CD4-positive, alpha-beta memory T cell (primary cell): Measurements from ENCODE around the gene RET. TPM values are rescaled to one million over a fixed set of nuclear protein-coding genes. Genes with fewer than 3 reads are reported as not detected.

Experiments
- CTCF ChIA-PET: fragments of 350-600 bp; sonication (Branson Sonifier 250); formaldehyde crosslinking; loops from one replicate; lab custom pipeline; 2021; ENCODE audit warnings: inconsistent platforms; ENCODE audit not compliant: partially characterized antibody; lab: Charles Lee
- POLR2A ChIA-PET: fragments of 350-600 bp; sonication (Branson Sonifier 250); formaldehyde crosslinking; loops from one replicate; lab custom pipeline; 2021; ENCODE audit not compliant: partially characterized antibody; lab: Charles Lee
- DNase-seq, 5 donors: peaks; one replicate each; pipeline versions ENCODE4 v3.0.0 to v3.0.0-alpha.2; 2020 to 2022; ENCODE audit warnings: mixed read lengths in 1 of 5
- H3K27ac ChIP-seq: one replicate; pipeline ENCODE4 v1.7.0; 2013; ENCODE audit warnings: low read depth, low read length
- H3K27me3 ChIP-seq: 2 replicates; pipeline ENCODE4 v1.7.0; 2013; ENCODE audit warnings: mild to moderate bottlenecking, low read length, moderate library complexity; ENCODE audit not compliant: insufficient read depth
- H3K36me3 ChIP-seq: 2 replicates; pipeline ENCODE4 v1.7.0; 2013; ENCODE audit warnings: mild to moderate bottlenecking, low read length, moderate library complexity; ENCODE audit not compliant: insufficient read depth
- H3K4me1 ChIP-seq: 2 replicates; pipeline ENCODE4 v1.7.0; 2013; ENCODE audit warnings: mild to moderate bottlenecking, low read length, moderate library complexity; ENCODE audit not compliant: insufficient read depth
- H3K4me3 ChIP-seq, 2 donors: one replicate each; pipeline ENCODE4 v1.7.0; 2013; ENCODE audit warnings: low read length in 2 of 2, mild to moderate bottlenecking in 1 of 2
- H3K9me3 ChIP-seq, 2 donors: one replicate each; pipeline ENCODE4 v1.7.0; 2013; ENCODE audit warnings: low read length in 2 of 2, control low read depth in 1 of 2; ENCODE audit not compliant: control insufficient read depth in 1 of 2
- H3K27ac Mint-ChIP-seq, 7 donors: one replicate each; pipeline ENCODE4 v1.8.0; 2020 to 2021; ENCODE audit warnings: mixed read lengths in 7 of 7, mild to moderate bottlenecking in 6 of 7, inconsistent platforms in 3 of 7, moderate library complexity in 3 of 7
- H3K27me3 Mint-ChIP-seq, 2 donors: one replicate each; pipeline ENCODE4 v1.8.0; 2020 to 2021; ENCODE audit warnings: mixed read lengths in 2 of 2
- H3K36me3 Mint-ChIP-seq, 2 donors: one replicate each; pipeline ENCODE4 v1.8.0; 2020 to 2021; ENCODE audit warnings: mixed read lengths in 2 of 2, inconsistent platforms in 1 of 2, mild to moderate bottlenecking in 1 of 2
- H3K4me1 Mint-ChIP-seq, 4 donors: one replicate each; pipeline ENCODE4 v1.8.0; 2020 to 2021; ENCODE audit warnings: mixed read lengths in 4 of 4, mild to moderate bottlenecking in 1 of 4
- H3K4me3 Mint-ChIP-seq, 8 donors: one replicate each; pipeline ENCODE4 v1.8.0; 2020 to 2021; ENCODE audit warnings: mixed read lengths in 8 of 8, mild to moderate bottlenecking in 7 of 8, moderate library complexity in 6 of 8, inconsistent platforms in 3 of 8
- H3K9me3 Mint-ChIP-seq, 8 donors: one replicate each; pipeline ENCODE4 v1.8.0; 2020 to 2021; ENCODE audit warnings: mixed read lengths in 8 of 8, mild to moderate bottlenecking in 5 of 8, inconsistent platforms in 3 of 8, moderate library complexity in 1 of 8
- intact Hi-C: fragments of 100-400 bp; cut with micrococcal nuclease; formaldehyde crosslinking; loops from one replicate; pipeline ENCODE4 v1.15.1; 2023
- polyA plus RNA-seq, 2 donors: library from polyadenylated mRNA; unstranded; fragments of 300-500 nt; fragmentation: Illumina TruSeq; gene quantifications; one replicate each; pipeline ENCODE4 v1.2.3, GENCODE V29; 2021
- total RNA-seq, 2 experiments: library from RNA; stranded (reverse); gene quantifications; one replicate each; pipeline ENCODE4 v1.2.3, GENCODE V29; 2021

Gene RET
- total and polyA plus RNA-seq, 4 experiments from 2014 or later: not detected

DNA sequence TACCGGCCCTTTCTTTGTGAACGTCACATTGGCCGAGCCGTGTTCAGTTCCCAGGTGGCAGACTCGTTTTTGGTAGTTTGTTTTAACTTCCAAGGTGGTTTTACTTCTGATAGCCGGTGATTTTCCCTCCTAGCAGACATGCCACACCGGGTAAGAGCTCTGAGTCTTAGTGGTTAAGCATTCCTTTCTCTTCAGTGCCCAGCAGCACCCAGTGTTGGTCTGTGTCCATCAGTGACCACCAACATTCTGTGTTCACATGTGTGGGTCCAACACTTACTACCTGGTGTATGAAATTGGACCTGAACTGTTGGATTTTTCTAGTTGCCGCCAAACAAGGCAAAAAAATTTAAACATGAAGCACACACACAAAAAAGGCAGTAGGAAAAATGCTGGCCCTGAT lies 51.5 kb downstream of the RET start:
- Mint-ChIP-seq H3K36me3 (no peaks in the 10 kb centered on the region), H3K4me3 (no peak overlapping the region), H3K4me1 (peaks cover 0 to 16% (median 7%) of the 10 kb centered on the region in 4 donors), H3K27me3 (peaks cover 0 to 1% of the 10 kb centered on the region in 2 donors), H3K27ac (no peak overlapping the region), H3K9me3 (no peaks in the 10 kb centered on the region)
- no peak for DNase-seq
- Histone ChIP-seq H3K4me1 (no peaks in the 10 kb centered on the region), H3K27me3 (no peaks in the 10 kb centered on the region), H3K27ac (no peak overlapping the region), H3K4me3 (no peak overlapping the region), H3K9me3 (no peaks in the 10 kb centered on the region), H3K36me3 (no peaks in the 10 kb centered on the region)
- intact Hi-C loops: no loop called here
- POLR2A ChIA-PET: no interaction called here
- CTCF ChIA-PET: no interaction called here

DNA sequence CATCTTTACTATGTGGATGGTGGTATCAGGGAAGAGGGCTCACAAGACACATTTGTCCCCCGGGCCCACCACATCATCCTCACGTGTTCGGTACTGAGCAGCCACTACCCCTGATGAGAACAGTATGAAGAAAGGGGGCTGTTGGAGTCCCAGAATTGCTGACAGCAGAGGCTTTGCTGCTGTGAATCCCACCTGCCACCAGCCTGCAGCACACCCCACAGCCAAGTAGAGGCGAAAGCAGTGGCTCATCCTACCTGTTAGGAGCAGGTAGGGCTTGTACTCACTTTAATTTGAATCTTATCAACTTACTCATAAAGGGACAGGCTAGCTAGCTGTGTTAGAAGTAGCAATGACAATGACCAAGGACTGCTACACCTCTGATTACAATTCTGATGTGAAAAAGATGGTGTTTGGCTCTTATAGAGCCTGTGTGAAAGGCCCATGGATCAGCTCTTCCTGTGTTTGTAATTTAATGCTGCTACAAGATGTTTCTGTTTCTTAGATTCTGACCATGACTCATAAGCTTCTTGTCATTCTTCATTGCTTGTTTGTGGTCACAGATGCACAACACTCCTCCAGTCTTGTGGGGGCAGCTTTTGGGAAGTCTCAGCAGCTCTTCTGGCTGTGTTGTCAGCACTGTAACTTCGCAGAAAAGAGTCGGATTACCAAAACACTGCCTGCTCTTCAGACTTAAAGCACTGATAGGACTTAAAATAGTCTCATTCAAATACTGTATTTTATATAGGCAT lies 52.3 kb downstream of the RET start:
- no peak overlapping the region for H3K4me3 Mint-ChIP-seq
- intact Hi-C loops: no loop called here

DNA sequence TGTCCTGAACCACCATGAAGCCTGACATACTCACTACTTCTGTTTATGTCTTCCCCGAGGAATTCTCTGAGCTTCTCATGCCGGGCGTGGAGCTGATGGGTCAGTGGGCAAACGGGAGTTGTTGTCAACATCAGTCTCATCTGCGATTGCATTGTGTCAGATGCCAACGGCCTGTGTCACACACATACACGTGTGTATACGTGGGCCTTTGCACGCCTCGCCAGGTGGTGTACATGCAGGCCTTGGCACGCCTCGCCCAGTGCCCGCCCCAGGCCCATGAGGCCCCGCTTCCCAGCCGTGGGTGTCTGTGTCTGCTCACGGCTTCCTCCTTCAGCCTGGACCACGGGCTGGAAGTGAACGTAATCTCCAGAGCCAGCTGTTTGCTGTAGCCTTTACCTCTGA lies 53.9 kb downstream of the RET start:
- H3K9me3 Mint-ChIP-seq: no peaks in the 10 kb centered on the region
- DNase-seq: no peak
- intact Hi-C loops: loop anchor here (10.0 kb wide), 1 partner anchor 346 kb away; the partner anchor contains the start of gene BMS1
- H3K4me1 ChIP-seq: no peaks in the 10 kb centered on the region
- POLR2A ChIA-PET: no interaction called here
- H3K36me3 ChIP-seq: no peaks in the 10 kb centered on the region
- no peak overlapping the region for H3K4me3 Mint-ChIP-seq
- peaks cover under 1 to 16% (median 9%) of the 10 kb centered on the region in 4 donors for H3K4me1 Mint-ChIP-seq
- H3K9me3 ChIP-seq: no peaks in the 10 kb centered on the region
- H3K27me3 Mint-ChIP-seq: no peaks in the 10 kb centered on the region
- H3K27ac Mint-ChIP-seq: peak overlapping the region in 1 of 7 donors; percentile 8
- no peak overlapping the region for H3K27ac ChIP-seq
- H3K4me3 ChIP-seq: no peak overlapping the region
- CTCF ChIA-PET: no interaction called here
- no peaks in the 10 kb centered on the region for H3K27me3 ChIP-seq
- H3K36me3 Mint-ChIP-seq: no peaks in the 10 kb centered on the region

More for the DNA sequence above, 52.3 kb downstream of the RET start:
- H3K27ac Mint-ChIP-seq: peak overlapping the region in 3 of 7 donors; percentile 36 to 84 (median 38)
- Histone ChIP-seq H3K4me3 (no peak overlapping the region), H3K27me3 (no peaks in the 10 kb centered on the region), H3K36me3 (no peaks in the 10 kb centered on the region), H3K9me3 (no peaks in the 10 kb centered on the region), H3K27ac (no peak overlapping the region), H3K4me1 (no peaks in the 10 kb centered on the region)
- H3K9me3 Mint-ChIP-seq: no peaks in the 10 kb centered on the region
- ChIA-PET CTCF (no interaction called here), POLR2A (interaction anchor here (0.9 to 1.3 kb wide), 3 partner anchors 9 to 65 kb away, joined by 3 to 5 read pairs (median 4); partner anchors contain the start of gene CSGALNACT2)
- DNase-seq: no peak
- H3K36me3 Mint-ChIP-seq: no peaks in the 10 kb centered on the region
- no peaks in the 10 kb centered on the region for H3K27me3 Mint-ChIP-seq
- H3K4me1 Mint-ChIP-seq: peaks cover 0 to 16% (median 7%) of the 10 kb centered on the region in 4 donors

DNA sequence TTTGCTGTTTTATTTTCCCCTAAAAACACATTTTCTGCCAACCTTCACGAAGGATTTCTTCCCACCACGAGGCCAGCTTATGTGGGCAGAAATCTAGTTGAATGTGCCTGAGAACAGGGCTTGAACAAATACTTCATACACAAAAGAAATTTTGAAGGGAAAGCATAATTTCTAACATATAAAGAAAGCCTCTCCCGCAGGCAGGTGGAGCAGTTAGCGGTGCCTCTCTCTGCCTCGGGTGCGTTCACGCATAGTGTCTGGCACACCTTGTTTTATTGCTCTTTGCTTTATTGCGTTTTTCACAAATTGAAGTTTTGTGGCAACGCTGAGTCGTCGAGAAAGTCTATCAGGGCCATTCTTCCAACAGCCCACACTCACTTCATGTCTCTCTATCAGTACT lies 54.4 kb downstream of the RET start:
- Histone ChIP-seq H3K9me3 (no peaks in the 10 kb centered on the region), H3K27ac (no peak overlapping the region), H3K4me1 (no peaks in the 10 kb centered on the region), H3K4me3 (no peak overlapping the region), H3K36me3 (no peaks in the 10 kb centered on the region), H3K27me3 (no peaks in the 10 kb centered on the region)
- POLR2A ChIA-PET: no interaction called here
- Mint-ChIP-seq H3K4me3 (no peak overlapping the region), H3K27ac (no peak overlapping the region), H3K4me1 (peaks cover 6 to 20% (median 9%) of the 10 kb centered on the region in 4 donors), H3K36me3 (no peaks in the 10 kb centered on the region), H3K9me3 (no peaks in the 10 kb centered on the region), H3K27me3 (no peaks in the 10 kb centered on the region)
- DNase-seq: no peak
- intact Hi-C loops: loop anchor here (10.0 kb wide), 1 partner anchor 346 kb away; the partner anchor contains the start of gene BMS1
- CTCF ChIA-PET: no interaction called here

DNA sequence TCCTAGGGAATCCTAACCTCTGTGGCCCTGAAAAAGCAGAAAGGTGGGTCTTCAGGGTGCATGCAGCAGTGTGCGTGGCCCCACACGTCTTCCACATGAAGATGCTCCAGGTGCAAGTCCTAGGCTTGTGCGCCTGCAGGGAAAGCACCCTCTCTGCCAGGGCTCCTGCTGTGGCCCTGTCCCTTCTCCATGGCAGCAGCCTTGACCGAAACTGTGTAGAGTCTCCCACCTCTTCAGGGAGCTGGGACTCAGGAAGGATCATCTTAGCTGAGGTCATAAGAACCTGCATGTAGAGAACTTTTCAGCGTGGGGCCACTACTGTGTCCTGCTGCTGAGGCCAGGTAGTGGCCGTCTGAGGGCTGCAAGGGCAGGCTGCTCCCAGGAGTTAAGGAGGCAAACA lies 55.0 kb downstream of the RET start:
- no peaks in the 10 kb centered on the region for H3K9me3 Mint-ChIP-seq

DNA sequence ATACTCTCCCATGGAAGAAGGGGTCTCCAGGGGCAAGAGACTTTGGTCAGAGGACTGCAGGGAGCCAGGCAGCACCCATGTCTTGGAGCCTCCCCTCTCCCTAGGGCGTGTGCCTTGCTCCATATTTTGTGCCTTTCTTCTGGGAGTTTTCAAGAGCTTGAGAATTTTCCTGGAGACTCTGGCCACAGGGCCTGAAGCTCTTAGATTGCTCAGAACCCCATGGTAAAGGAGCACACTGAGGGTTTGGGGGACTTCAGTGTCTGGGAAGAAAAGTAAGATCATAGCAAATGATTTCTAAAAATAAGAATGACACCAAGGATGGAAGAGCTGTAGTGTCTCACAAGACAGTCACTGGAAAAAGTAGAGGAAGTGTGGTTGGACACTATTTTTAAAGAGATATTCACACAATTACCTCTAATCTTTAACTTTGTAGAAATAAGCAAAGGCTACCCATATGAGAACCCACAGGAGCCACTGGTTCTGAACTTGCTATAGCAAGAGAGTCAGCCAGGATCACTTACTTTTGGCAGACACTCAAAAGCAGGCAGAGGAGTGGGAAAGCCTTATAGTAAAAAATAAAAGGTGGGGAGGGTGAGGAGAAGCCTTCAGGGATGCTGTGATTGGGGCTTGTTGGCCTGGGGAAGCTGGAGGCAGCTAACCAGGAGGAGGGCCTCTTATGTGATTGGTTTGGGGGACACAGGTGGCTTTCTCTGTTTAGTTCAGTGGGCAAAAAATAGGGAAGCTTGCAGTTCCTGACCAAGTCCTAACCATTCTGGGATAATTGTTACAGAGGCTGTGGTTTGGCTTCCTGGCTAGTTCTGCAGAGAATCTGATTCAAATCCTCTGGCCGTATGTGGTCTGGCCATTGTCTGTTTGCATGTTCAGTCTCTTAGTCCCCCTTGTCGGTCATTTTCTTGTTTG lies 56.3 kb downstream of the RET start:
- Histone ChIP-seq H3K4me3 (no peak overlapping the region), H3K27ac (no peak overlapping the region), H3K4me1 (peaks cover 12% of the 10 kb centered on the region), H3K9me3 (no peaks in the 10 kb centered on the region), H3K27me3 (no peaks in the 10 kb centered on the region), H3K36me3 (no peaks in the 10 kb centered on the region)
- ChIA-PET POLR2A (no interaction called here), CTCF (no interaction called here)
- no peak overlapping the region for H3K4me3 Mint-ChIP-seq
- peaks cover 4 to 14% (median 10%) of the 10 kb centered on the region in 4 donors for H3K4me1 Mint-ChIP-seq
- no peaks in the 10 kb centered on the region for H3K9me3 Mint-ChIP-seq
- no peaks in the 10 kb centered on the region for H3K27me3 Mint-ChIP-seq
- no peak for DNase-seq
- peak overlapping the region in 2 of 7 donors; percentile 72 to 75 for H3K27ac Mint-ChIP-seq
- intact Hi-C loops: loop anchor here (10.0 kb wide), 1 partner anchor 348 kb away; the partner anchor contains the start of gene BMS1
- H3K36me3 Mint-ChIP-seq: no peaks in the 10 kb centered on the region

More for the DNA sequence above, 55.0 kb downstream of the RET start:
- DNase-seq: no peak
- CTCF ChIA-PET: no interaction called here
- Mint-ChIP-seq H3K27me3 (no peaks in the 10 kb centered on the region), H3K27ac (peak overlapping the region in 1 of 7 donors; percentile 18), H3K36me3 (no peaks in the 10 kb centered on the region), H3K4me3 (no peak overlapping the region), H3K4me1 (peaks cover 4 to 19% (median 7%) of the 10 kb centered on the region in 4 donors)
- no peaks in the 10 kb centered on the region for H3K36me3 ChIP-seq
- POLR2A ChIA-PET: no interaction called here
- no peak overlapping the region for H3K27ac ChIP-seq
- peaks cover 4% of the 10 kb centered on the region for H3K4me1 ChIP-seq
- no peaks in the 10 kb centered on the region for H3K9me3 ChIP-seq
- intact Hi-C loops: loop anchor here (10.0 kb wide), 1 partner anchor 347 kb away; the partner anchor contains the start of gene BMS1
- no peaks in the 10 kb centered on the region for H3K27me3 ChIP-seq
- no peak overlapping the region for H3K4me3 ChIP-seq
